Urinary bladder (tissue), 4 donors: Measurements from ENCODE around the gene MAN1A1. TPM values are rescaled to one million over a fixed set of nuclear protein-coding genes. Genes with fewer than 3 reads are reported as not detected.

Experiments
- DNase-seq: peaks from one replicate; pipeline ENCODE4 v3.0.0-alpha.2; 2015; ENCODE audit errors: extremely low spot score
- H3K27ac ChIP-seq: one replicate; pipeline ENCODE4 v1.5.1; 2013; ENCODE audit warnings: low read depth, mild to moderate bottlenecking, moderate library complexity
- H3K36me3 ChIP-seq: one replicate; pipeline ENCODE4 v1.6.1; 2013; ENCODE audit warnings: mild to moderate bottlenecking, moderate library complexity; ENCODE audit not compliant: insufficient read depth
- H3K4me1 ChIP-seq: one replicate; pipeline ENCODE4 v1.6.1; 2013; ENCODE audit warnings: mild to moderate bottlenecking, moderate library complexity; ENCODE audit not compliant: insufficient read depth
- H3K4me3 ChIP-seq: one replicate; pipeline ENCODE4 v1.5.1; 2013; ENCODE audit warnings: low read depth, low read length
- WGBS: extraction: QIAGEN DNeasy Blood & Tissue Kit; methylation state at CpG from one replicate; pipeline ENCODE4 v1.1.7; 2013; 5-methylcytosine and 5-hydroxymethylcytosine counted together
- polyA plus RNA-seq: library from polyadenylated mRNA; stranded (reverse); fragments of 200-250 nt; gene quantifications from one replicate; pipeline ENCODE4 v1.2.3, GENCODE V29; 2013
- total RNA-seq: library from RNA; depleted of rRNA; stranded (reverse); fragments of >200 nt; gene quantifications from one replicate; pipeline ENCODE4 v1.2.3, GENCODE V29; 2014
- donor health status: healthy with polysubstance abuse.
- donor health status: healthy.

The MAN1A1 gene
- total and polyA plus RNA-seq, 2 donors = 98.6 to 245 TPM

GRCh38 chr6:119184008-119184648 lies 165.4 kb downstream of the MAN1A1 start:
- Histone ChIP-seq H3K4me3 (no peak overlapping the region), H3K36me3 (peaks cover 3% of the 10 kb centered on the region), H3K4me1 (no peaks in the 10 kb centered on the region), H3K27ac (no peak overlapping the region)
- 85% methylated on average over 5 of the region's 5 CpGs for WGBS
- no peak for DNase-seq

DNA sequence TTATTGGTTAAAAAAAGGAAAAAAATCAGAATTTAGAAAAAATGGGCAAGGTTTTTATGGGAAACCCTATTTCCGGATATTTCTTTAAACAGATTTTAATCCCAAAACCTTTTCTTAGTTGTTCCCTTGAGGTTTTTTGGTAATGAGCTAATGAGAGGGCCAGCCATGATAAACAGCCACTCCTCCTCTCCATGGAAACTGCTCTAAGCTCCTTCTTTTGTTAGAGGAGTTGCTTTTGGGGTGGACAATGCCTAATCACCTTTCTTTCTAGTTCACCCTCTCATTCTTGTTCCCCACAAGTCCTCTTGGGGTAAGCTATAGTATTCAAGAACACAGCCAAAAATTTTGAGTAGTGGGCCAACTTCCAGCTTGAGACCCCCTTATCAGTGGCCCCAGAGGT lies 166.1 kb downstream of the MAN1A1 start:
- 80% methylated on average over 1 of the region's 1 CpG for WGBS
- DNase-seq = no peak
- peaks cover 3% of the 10 kb centered on the region for H3K36me3 ChIP-seq
- no peak overlapping the region for H3K27ac ChIP-seq
- no peak overlapping the region for H3K4me3 ChIP-seq
- H3K4me1 ChIP-seq = no peaks in the 10 kb centered on the region

GRCh38 chr6:119182875-119183274 lies 166.7 kb downstream of the MAN1A1 start:
- Histone ChIP-seq H3K4me1 (no peaks in the 10 kb centered on the region), H3K4me3 (no peak overlapping the region), H3K36me3 (peaks cover 3% of the 10 kb centered on the region), H3K27ac (no peak overlapping the region)
- 95% methylated on average over 2 of the region's 2 CpGs for WGBS
- no peak for DNase-seq

DNA sequence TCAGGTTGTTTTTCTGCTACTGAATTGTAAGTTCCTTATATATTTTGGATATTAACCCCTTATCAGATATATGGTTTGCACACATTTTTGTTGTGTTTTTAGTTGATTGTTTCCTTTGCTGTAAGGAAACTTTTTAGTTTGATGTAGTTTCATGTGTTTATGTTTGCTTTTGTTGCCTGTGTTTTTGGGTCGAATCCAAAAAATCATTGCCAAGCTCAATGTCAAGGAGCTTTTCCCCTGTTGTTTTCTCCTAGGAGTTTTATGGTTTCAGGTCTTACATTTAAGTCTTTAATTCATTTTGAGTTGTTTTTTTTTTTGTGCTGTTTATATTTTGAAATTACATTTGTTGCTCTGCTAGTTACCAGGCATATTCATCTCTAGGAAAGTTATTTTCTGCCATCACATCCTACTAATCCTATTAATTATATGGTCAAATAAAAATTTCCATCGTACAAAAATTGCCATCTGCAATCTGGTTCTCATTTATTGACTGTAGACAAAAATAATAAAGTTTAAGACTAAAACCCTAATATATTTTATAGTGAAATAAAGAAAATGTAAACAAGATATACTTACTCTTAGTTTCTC lies 167.3 kb downstream of the MAN1A1 start:
- no peak overlapping the region for H3K27ac ChIP-seq
- 63% methylated on average over 2 of the region's 2 CpGs for WGBS
- H3K36me3 ChIP-seq = peaks cover 3% of the 10 kb centered on the region
- DNase-seq = no peak
- H3K4me1 ChIP-seq = no peaks in the 10 kb centered on the region
- H3K4me3 ChIP-seq = no peak overlapping the region

- Histone ChIP-seq H3K27ac (no peak overlapping the region), H3K36me3 (peaks cover 3% of the 10 kb centered on the region)
Observed at GRCh38 chr6:119181046-119181445, 168.5 kb downstream of the MAN1A1 start.

DNA sequence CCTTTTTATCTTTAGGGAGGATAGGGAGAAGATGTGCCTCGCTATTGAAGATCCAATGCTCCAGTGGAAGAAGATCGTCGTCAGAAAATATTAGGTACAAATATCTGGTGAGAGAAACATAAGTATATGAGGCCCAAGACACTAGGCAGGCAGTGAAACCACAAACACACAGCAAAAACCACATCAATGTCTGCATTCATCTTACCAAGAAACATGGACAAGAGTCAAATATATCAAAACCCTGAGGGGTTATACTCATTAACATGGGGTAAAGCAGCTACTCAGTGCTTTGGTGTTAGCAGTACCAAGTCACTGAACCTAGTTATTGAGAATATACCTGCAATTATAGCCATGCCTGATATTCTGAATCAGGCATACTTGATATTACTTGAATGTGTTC lies 169.7 kb downstream of the MAN1A1 start:
- no peak overlapping the region for H3K4me3 ChIP-seq
- DNase-seq = no peak
- no peak overlapping the region for H3K27ac ChIP-seq
- WGBS = 90% methylated on average over 3 of the region's 3 CpGs
- no peaks in the 10 kb centered on the region for H3K4me1 ChIP-seq
- peaks cover 3% of the 10 kb centered on the region for H3K36me3 ChIP-seq

More at GRCh38 chr6:119181046-119181445, 168.5 kb downstream of the MAN1A1 start:
- H3K4me1 ChIP-seq = no peaks in the 10 kb centered on the region
- WGBS = 96% methylated on average over 1 of the region's 1 CpG
- no peak for DNase-seq
- no peak overlapping the region for H3K4me3 ChIP-seq

GRCh38 chr6:119179062-119179461 lies 170.5 kb downstream of the MAN1A1 start:
- H3K4me3 ChIP-seq = no peak overlapping the region
- DNase-seq = no peak
- peaks cover 3% of the 10 kb centered on the region for H3K36me3 ChIP-seq
- 80% methylated on average over 1 of the region's 1 CpG for WGBS
- no peaks in the 10 kb centered on the region for H3K4me1 ChIP-seq
- H3K27ac ChIP-seq = no peak overlapping the region

DNA sequence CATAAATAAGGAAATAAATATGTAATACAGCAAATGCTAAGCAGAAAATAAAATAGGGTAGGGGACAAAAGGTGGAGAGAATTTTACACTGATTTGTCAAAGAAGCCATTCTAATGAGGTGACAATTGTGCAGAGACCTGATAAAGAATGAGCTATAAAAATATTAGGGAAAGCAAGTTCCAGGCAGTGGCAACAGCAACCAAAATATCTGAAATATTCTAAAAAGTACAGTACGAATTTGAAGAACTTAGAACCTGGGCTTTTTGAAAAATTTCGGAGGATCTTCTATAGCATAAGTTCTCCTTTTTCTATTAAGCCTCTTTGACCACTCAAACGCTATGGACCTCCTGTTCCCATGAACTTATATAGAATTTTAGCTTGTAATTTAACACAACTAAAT lies 173.1 kb downstream of the MAN1A1 start:
- 93% methylated on average over 3 of the region's 3 CpGs for WGBS
- Histone ChIP-seq H3K27ac (no peak overlapping the region), H3K36me3 (peaks cover 3% of the 10 kb centered on the region), H3K4me3 (no peak overlapping the region), H3K4me1 (no peaks in the 10 kb centered on the region)
- DNase-seq = no peak

DNA sequence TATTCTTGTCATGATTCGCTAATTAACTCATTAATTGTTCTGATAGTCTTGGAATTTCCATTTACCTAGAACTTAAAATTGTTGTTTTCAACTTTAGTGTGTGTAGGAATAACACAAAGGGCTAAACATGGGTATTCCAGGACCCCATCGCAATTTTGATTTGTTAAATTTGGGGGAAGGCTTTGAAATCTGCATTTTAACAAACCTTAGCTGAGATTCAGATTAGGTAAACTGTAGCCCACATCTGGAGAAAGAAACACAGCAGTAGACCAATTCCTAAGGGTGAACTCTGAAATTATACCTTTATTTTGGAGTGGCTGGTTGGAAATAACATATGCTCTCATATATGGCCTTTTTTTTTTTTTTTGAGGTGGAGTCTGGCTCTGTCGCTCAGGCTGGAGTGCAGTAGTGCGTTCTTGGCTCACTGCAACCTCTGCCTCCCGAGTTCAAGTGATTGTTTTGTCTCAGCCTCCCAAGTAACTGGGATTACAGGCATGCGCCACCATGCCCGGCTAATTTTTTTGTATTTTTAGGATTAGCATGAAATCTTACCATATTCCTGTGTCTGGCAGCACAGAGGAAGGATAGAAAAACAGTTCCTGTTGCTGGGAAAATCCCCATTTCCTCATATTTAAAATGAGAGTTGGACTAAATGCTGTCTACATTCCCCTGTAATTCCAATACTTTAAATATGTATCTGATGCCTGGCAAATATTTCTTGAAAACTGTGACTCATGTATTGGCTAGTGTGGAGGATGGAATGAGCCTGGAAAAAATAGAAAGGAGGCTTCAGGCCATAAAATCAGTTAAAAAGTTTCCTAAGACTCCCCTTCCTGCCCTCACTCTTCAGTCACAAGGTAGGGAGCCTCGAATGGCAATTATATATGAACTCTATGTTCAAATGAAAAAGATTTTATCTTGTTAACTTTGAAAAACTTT lies 174.4 kb downstream of the MAN1A1 start:
- Histone ChIP-seq H3K27ac (no peak overlapping the region), H3K4me1 (no peaks in the 10 kb centered on the region), H3K4me3 (no peak overlapping the region), H3K36me3 (peaks cover 3% of the 10 kb centered on the region)
- 88% methylated on average over 8 of the region's 8 CpGs for WGBS
- no peak for DNase-seq

GRCh38 chr6:119174085-119174445 lies 175.5 kb downstream of the MAN1A1 start:
- no peaks in the 10 kb centered on the region for H3K4me1 ChIP-seq
- no peaks in the 10 kb centered on the region for H3K36me3 ChIP-seq
- 53% methylated on average over 3 of the region's 3 CpGs for WGBS
- DNase-seq = no peak
- no peak overlapping the region for H3K27ac ChIP-seq
- H3K4me3 ChIP-seq = no peak overlapping the region

DNA sequence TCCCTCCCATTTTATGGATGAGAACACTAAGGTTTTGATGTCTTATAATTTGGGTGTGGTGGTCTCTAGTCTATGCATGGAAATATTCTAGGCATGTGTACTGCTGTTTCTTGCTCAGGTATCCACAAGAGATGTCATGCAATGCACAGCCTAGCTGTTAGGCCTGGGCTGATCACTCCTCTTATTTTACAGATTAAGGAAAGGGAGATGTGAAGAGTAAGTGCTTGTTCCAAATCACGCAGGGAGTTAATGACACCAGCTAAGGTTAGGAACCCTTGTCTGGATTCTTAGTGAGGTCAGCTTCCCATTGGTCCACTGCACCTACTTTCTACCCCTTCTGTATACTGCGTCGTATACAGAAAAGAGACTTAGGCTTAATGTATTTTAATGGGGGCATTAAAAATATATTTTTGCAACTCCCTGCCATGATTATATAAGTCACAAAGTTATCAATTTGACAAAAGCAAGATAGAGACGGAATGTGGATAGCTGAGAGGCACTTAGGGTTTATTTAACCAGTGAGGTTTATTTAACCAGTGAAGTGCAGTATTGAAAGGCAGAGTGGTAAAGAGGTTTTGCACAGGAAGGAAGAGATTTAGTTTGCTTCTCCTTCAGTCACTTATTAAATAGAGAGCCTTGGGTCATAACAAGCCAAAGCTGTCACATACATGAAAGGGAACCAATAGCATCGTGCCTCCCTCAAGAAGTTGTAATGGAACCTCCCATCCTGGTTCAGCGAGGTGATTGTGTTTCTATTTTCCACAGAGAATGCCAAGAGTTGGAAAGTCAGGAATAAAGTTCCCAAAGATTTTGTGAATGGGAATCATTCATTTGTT lies 176.1 kb downstream of the MAN1A1 start:
- Histone ChIP-seq H3K4me1 (no peaks in the 10 kb centered on the region), H3K4me3 (no peak overlapping the region), H3K27ac (no peak overlapping the region), H3K36me3 (no peaks in the 10 kb centered on the region)
- DNase-seq = no peak
- 44% methylated on average over 6 of the region's 6 CpGs for WGBS

- Histone ChIP-seq H3K4me1 (no peaks in the 10 kb centered on the region), H3K36me3 (no peaks in the 10 kb centered on the region), H3K4me3 (no peak overlapping the region), H3K27ac (no peak overlapping the region)
- DNase-seq = no peak
- WGBS = 57% methylated on average over 2 of the region's 2 CpGs
Observed at GRCh38 chr6:119172824-119173223, 176.7 kb downstream of the MAN1A1 start.

GRCh38 chr6:119171864-119172588 lies 177.5 kb downstream of the MAN1A1 start:
- Histone ChIP-seq H3K36me3 (no peaks in the 10 kb centered on the region), H3K4me1 (no peaks in the 10 kb centered on the region), H3K27ac (no peak overlapping the region), H3K4me3 (no peak overlapping the region)
- no peak for DNase-seq
